Measurements from ENCODE around the gene SCN10A.

The SCN10A gene

DNA sequence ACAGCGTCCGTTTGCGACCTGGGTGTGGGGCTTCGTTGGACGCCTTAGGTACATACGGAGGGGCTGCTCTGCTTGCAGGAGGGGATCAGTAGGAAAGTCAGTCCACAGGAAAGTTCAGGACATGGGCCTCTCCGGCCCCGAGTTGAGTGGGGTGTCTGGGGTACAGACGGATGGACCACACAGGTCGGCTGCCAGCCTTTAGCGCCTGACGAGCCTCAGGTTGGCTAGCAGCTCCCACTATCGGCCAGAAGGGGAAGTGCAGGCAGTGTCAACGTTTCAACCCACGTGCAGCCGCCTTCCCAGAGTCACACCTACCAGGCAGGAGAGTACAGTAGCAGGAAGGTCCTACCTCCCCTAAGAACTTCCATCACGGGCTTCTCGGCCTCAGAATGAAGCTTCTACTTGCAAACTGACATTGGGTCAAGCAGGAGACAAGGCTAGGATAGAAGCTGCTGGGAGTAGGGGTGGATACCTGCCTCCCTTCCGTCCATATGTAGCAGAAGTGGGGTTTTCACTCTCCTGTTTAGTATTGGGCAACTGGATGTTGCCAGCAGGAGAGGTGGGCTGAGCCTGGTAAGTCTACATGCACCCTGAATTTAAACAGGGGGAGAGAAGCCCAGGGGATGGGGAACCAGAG, 164.7 kb downstream of the SCN10A start:
- DNase-seq (ENCODE audit: low read depth) = no peak

DNA sequence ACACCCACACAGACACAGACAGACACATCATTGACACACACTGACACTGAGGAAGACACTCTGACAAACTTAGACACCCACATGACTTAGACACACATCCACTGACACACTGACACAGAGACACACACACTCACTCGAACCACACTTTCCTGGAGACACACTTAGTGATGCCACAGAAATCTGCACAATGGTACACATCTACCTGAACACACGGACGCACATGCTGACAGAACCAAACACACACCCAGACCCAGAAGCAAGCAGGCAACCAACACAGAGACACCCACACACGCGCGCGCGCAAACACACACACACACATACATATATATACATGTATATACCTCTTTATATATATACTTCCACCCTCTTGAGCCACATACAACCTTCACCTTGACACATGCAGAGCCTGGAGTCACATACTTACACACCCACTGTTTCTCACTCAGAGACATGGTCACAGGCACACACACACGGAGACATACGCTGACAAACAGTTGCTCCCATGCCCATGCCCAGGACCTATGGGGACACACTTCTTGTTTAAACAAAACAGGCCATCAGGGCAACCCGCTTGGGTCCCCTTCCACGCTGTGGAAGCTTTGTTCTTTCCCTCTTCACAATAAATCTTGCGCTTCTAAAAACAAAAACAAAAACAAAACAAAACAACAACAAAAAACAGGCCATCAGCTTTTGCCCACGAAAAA, 165.6 kb downstream of the SCN10A start:
- no peak for DNase-seq (ENCODE audit: low read depth)

GRCh38 chr3:38649500-38650247, 166.3 kb downstream of the SCN10A start, which contains the start of gene SCN5A:
TSS of gene SCN5A (minus strand) at chr3:38649687. CDS start at chr3:38633307, 16,380 bp downstream.
- DNase-seq (ENCODE audit: low read depth) = no peak

DNA sequence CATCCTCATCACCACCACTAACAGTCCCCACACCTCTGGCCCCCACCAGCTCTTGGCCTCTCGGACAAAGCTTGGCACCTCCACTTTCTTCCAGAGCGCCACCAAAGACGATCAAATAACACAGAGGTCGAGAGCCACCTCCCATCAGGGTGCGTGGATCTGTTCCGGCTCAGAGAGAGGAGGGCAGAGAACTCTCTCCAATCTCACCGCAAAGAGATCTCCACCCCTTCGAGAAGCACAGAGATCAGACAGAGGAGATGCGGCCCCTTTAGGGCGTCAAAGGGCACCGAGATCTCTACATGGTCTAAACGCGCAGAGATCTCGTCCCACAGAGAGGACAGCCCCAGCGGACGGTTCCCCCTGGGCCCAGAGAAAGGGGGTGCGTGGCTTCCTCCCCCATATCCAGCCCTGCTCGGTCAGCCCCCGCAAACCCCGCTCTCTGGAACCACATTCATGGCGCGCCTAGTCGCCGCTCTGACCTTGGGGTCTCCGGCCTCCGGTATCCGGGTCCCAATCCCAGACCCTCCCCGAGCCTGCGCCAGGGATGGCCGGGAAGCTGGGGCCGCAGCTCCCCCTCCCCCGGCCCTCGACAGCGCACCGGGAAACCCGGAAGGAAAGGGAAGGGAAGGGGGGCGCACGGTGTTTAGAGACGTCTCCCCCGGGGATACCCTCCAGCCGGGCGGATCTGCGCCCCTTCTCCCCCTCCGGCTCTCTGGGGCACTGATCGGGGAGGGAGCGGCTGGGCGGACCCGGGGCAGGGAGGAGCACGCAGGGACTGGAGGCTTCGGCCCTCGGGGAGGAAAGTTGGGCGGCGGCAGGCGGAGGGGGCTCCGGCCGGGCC, 167.1 kb downstream of the SCN10A start:
- DNase-seq (ENCODE audit: low read depth) = no peak

DNA sequence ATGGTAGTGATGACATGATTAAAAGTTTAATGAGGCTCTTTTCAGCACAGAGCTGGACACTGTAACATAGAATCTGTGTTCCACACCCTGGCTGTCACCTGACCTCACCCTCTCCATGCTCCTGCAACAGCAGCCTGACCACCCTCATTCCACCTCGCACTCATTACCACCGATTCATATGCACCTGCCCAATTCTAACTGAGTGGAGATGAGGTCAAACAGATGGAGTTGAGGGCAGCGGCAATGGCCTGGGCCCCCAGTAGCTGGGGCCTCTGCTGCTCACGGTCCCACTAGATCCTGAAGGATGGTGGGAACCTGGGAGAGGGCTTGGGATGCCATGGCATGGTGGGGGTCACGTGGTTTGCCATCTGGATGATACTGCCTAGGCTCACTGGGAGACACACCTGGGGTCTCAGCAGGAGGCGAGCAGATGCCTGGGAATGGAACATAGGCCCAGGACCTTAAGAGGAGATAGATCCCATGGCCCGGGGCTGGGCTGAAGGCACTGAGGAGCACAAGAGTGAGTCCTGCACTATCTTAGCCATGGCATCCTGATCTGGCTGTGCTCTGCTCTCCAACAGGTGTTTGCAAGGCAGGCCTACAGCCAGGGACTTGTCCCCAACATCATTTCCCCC, 167.9 kb downstream of the SCN10A start:
- no peak for DNase-seq (ENCODE audit: low read depth)

DNA sequence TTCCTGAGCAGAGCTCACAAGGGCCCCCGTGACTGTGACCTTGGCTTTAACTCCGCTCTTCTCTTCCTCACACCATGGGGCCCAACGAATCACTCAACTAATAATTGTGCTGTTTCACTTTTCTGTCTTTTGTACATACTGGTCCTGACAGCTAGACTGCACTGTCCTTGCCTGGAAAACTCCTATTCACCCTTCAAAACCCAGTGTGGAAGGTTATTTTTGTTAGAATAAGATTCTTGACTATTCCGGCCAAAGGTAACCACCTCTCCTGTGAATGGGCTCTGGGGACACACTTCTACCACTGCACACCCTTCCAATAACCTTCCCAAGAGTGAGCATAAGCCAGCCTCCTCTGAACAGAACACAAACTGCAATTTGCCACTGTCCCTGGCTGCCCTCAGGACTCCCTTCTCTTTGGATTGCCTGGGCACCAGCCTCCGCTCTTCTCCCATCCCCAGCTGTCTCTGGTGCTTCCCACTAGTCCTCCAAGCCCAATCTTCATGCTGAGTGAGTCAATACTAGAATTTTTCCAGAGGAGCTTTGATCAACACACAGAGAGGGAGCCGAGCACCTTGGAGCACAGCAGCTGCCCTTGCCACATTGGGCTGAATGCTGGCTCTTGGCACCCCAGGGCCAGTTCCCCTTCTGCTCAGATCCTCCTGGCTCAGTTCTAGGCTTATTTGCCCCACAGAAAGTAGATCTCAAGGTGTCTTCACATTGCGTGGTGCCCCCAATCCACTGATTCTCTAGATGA, 168.6 kb downstream of the SCN10A start:
- no peak for DNase-seq (ENCODE audit: low read depth)
